Medulla oblongata (tissue), 1 donor: ENCODE measurements around the gene PSKH1.
"Not testable (repeated sequence)": the region's sequence is repeated elsewhere in the genome, so short reads cannot be mapped to it uniquely, and the experiment has no call there.

Source experiments
- DNase-seq: peaks from one replicate; pipeline ENCODE4 v3.0.0-alpha.2; 2015; ENCODE audit errors: extremely low spot score

PSKH1 gene

GRCh38 chr16:67892899-67893742 is at the start of gene PSKH1:
Gene PSKH1 (plus strand): TSS chr16:67893254. CDS start chr16:67908750, 15,496 bp downstream.
- peak; percentile 98 for DNase-seq

GRCh38 chr16:67843343-67843765 is 49.7 kb upstream of the PSKH1 start:
- DNase-seq, result no peak

GRCh38 chr16:67844497-67844896 is 48.6 kb upstream of the PSKH1 start:
- DNase-seq, result no peak

GRCh38 chr16:67845291-67846062 is 47.6 kb upstream of the PSKH1 start:
- no peak for DNase-seq

- no peak for DNase-seq
Measured at GRCh38 chr16:67846063-67846319, 47.1 kb upstream of the PSKH1 start.

GRCh38 chr16:67846320-67847063 is 46.6 kb upstream of the PSKH1 start, which contains the start of gene NUTF2:
Gene NUTF2 (plus strand): TSS chr16:67846933. CDS start chr16:67865131, 18,198 bp downstream.
- peak; percentile 96 for DNase-seq

- DNase-seq, result no peak
Measured at GRCh38 chr16:67847064-67847861, 45.8 kb upstream of the PSKH1 start, which contains the start of gene CENPT. Gene CENPT (minus strand): TSS chr16:67847693. CDS start chr16:67833859, 13,834 bp downstream.

- no peak for DNase-seq
Measured at GRCh38 chr16:67848118-67848517, 44.9 kb upstream of the PSKH1 start.

GRCh38 chr16:67853670-67854069 is 39.4 kb upstream of the PSKH1 start:
- DNase-seq, result no peak

GRCh38 chr16:67855789-67856188 is 37.3 kb upstream of the PSKH1 start:
- no peak for DNase-seq

GRCh38 chr16:67856927-67857546 is 36.0 kb upstream of the PSKH1 start:
- DNase-seq, result no peak

GRCh38 chr16:67857547-67858233 is 35.4 kb upstream of the PSKH1 start:
- DNase-seq, result peak; percentile 56

GRCh38 chr16:67858500-67858899 is 34.6 kb upstream of the PSKH1 start:
- no peak for DNase-seq

- DNase-seq, result no peak
Measured at GRCh38 chr16:67860589-67861398, 32.3 kb upstream of the PSKH1 start.

GRCh38 chr16:67861877-67862276 is 31.2 kb upstream of the PSKH1 start:
- no peak for DNase-seq

- no peak for DNase-seq
Measured at GRCh38 chr16:67862623-67863583, 30.2 kb upstream of the PSKH1 start.

GRCh38 chr16:67864044-67864443 is 29.0 kb upstream of the PSKH1 start:
- not testable (repeated sequence) for DNase-seq

- DNase-seq, result no peak
Measured at GRCh38 chr16:67864594-67864993, 28.5 kb upstream of the PSKH1 start.
